Heart left ventricle (tissue), 16 donors: Measurements from ENCODE around the gene DPY19L3. TPM values are rescaled to one million over a fixed set of nuclear protein-coding genes. Genes with fewer than 3 reads are reported as not detected.

ENCODE experiments used
- ATAC-seq, 4 donors: fragments of 200-7000 bp; cut with Tn5 transposase; one replicate each; pipeline ENCODE4 v1.9.1; 2020 to 2022; ENCODE audit warnings: moderate library complexity in 4 of 4, mild to moderate bottlenecking in 3 of 4, moderate number of reproducible peaks in 1 of 4
- DNase-seq, 5 donors: peaks; one replicate each; pipeline ENCODE4 v3.0.0-alpha.2; 2020
- H3K27ac ChIP-seq, 12 donors: fragments of 200-600 bp; sonication (generic) in 4 of 12; one replicate each; pipeline versions ENCODE4 v1.5.0 to v1.8.0; 2016 to 2022; ENCODE audit warnings: mild to moderate bottlenecking in 2 of 12
- H3K27me3 ChIP-seq, 9 donors: fragments of 200-600 bp; sonication (generic) in 2 of 9; one replicate each; pipeline versions ENCODE4 v1.5.1 to v1.8.0; 2016 to 2022; ENCODE audit warnings: mild to moderate bottlenecking in 3 of 9
- H3K36me3 ChIP-seq, 9 donors: fragments of 200-600 bp; sonication (generic) in 2 of 9; one replicate each; pipeline versions ENCODE4 v1.5.0 to v1.8.0; 2018 to 2022; ENCODE audit warnings: mild to moderate bottlenecking in 2 of 9
- H3K4me1 ChIP-seq, 12 donors: fragments of 200-600 bp; sonication (generic) in 4 of 12; one replicate each; pipeline versions ENCODE4 v1.5.0 to v1.8.0; 2016 to 2022; ENCODE audit warnings: mild to moderate bottlenecking in 3 of 12
- H3K4me3 ChIP-seq, 12 donors: fragments of 200-600 bp; sonication (generic) in 4 of 12; one replicate each; pipeline versions ENCODE4 v1.5.0 to v1.8.0; 2017 to 2022; ENCODE audit warnings: mild to moderate bottlenecking in 9 of 12, moderate library complexity in 4 of 12
- H3K9me3 ChIP-seq, 12 donors: fragments of 200-600 bp; sonication (generic) in 4 of 12; one replicate each; pipeline versions ENCODE4 v1.5.0 to v1.8.0; 2016 to 2022; ENCODE audit warnings: mild to moderate bottlenecking in 1 of 12
- CTCF ChIP-seq, 12 donors: fragments of 200-600 bp; sonication (generic) in 4 of 12; IDR thresholded peaks; one replicate each; pipeline versions ENCODE4 v1.5.0 to v1.8.0; 2018 to 2022; ENCODE audit warnings: antibody characterized with exemption in 12 of 12, mild to moderate bottlenecking in 5 of 12
- POLR2A ChIP-seq, 2 donors: fragments of 450-650 bp; IDR thresholded peaks; one replicate each; pipeline ENCODE4 v1.6.1; 2017; ENCODE audit warnings: antibody characterized with exemption in 2 of 2, mild to moderate bottlenecking in 2 of 2, moderate library complexity in 2 of 2
- WGBS, 4 donors: extraction: QIAGEN DNeasy Blood & Tissue Kit in 2 of 4; methylation state at CpG; one replicate each; pipeline versions ENCODE4 v1.1.5 to v1.1.7; 2013 to 2018; 5-methylcytosine and 5-hydroxymethylcytosine counted together
- intact Hi-C, 10 donors: fragments of 100-400 bp; cut with DNase I; formaldehyde crosslinking; loops; one replicate each; pipeline versions ENCODE4 v1.11.1 to v1.14.2; 2022
- polyA plus RNA-seq, 2 donors: library from polyadenylated mRNA; stranded (reverse); fragments of 200-250 nt; gene quantifications; one replicate each; pipeline ENCODE4 v1.2.3, GENCODE V29; 2013
- total RNA-seq, 9 donors: library from RNA; depleted of rRNA in 2 of 9; stranded (reverse); fragments of >200 nt in 2 of 9; fragmentation: NEBNext Ultra II Directional in 3 of 9; extraction: Animal tissue kit (Norgen Biotek cat#: 25700) in 3 of 9; gene quantifications; one replicate each; pipeline versions ENCODE4 v1.1.0 to v1.2.4, GENCODE V29; 2016 to 2023
- donor health status: ischemic (EF 13 %, LVEDD 7.1; RV severe dilation, severe dysfunction).
- donor health status: healthy with polysubstance abuse.
- donor health status: DM: no; HTN: yes; CAD: no.
- donor health status: DM: no; HTN: no; CAD: no.
- donor health status: ischemic (EF 25% LVEDD 6.9; RV normal size, moderate dysfunction).
- donor health status: ischemic (EF 25% LVEDD 5.7; RV mildly dilated, moderate dysfunction).
- donor health status: healthy.
- donor health status: DM: yes; HTN: yes; CAD: no.
- donor health status: ischemic (EF 35%, LVEDD 5.7; RV mildly dilated, moderate dysfunction).
- donor health status: nonischemic (EF 11% LVEDD 7.7; RV severe dilation, severe dysfunction).
- donor health status: DM: yes; HTN: yes; CAD: no.
- donor health status: PGD.
- donor health status: ischemic (EF 29% LVEDD 5.4; RV normal size, mild dysfunction).
- donor health status: nonischemic (EF 23%, LVEDD 6.1; RV moderate dilation, normal function).

The DPY19L3 gene
- total and polyA plus RNA-seq, 11 donors = 1.5 to 15.2 (median 5.3) TPM

- Histone ChIP-seq H3K36me3 (peaks cover 0 to 80% (median 65%) of the 10 kb centered on the region in 9 donors), H3K4me3 (no peak overlapping the region), H3K9me3 (no peaks in the 10 kb centered on the region), H3K27me3 (no peaks in the 10 kb centered on the region), H3K27ac (no peak overlapping the region), H3K4me1 (no peaks in the 10 kb centered on the region)
- intact Hi-C loops = no loop called here
- no peak for DNase-seq
- ATAC-seq = no peak
- WGBS, 4 donors = 95 to 97% (median 96%) methylated on average over 13 of the region's 13 CpGs
- TF ChIP-seq CTCF (IDR thresholded peaks at IDR 0.05) = no peak
- TF ChIP-seq POLR2A (IDR thresholded peaks at IDR 0.05) = no peak
These were observed 74.8 kb downstream of the DPY19L3 start for GRCh38 chr19:32480321-32480720.

GRCh38 chr19:32483574-32483973 is 78.0 kb downstream of the DPY19L3 start:
- H3K36me3 ChIP-seq = peaks cover 0 to 82% (median 70%) of the 10 kb centered on the region in 9 donors
- no peaks in the 10 kb centered on the region for H3K27me3 ChIP-seq
- no peaks in the 10 kb centered on the region for H3K4me1 ChIP-seq
- no peak for DNase-seq
- peaks cover 0 to 25% (median 3%) of the 10 kb centered on the region in 12 donors for H3K9me3 ChIP-seq
- TF ChIP-seq POLR2A (IDR thresholded peaks at IDR 0.05) (no peak), CTCF (IDR thresholded peaks at IDR 0.05) (no peak)
- no peak for ATAC-seq
- intact Hi-C loops = no loop called here
- H3K4me3 ChIP-seq = no peak overlapping the region
- WGBS, 4 donors = 87 to 91% (median 89%) methylated on average over 4 of the region's 4 CpGs
- no peak overlapping the region for H3K27ac ChIP-seq

- H3K4me3 ChIP-seq = no peak overlapping the region
- TF ChIP-seq POLR2A (IDR thresholded peaks at IDR 0.05) (no peak), CTCF (IDR thresholded peaks at IDR 0.05) (no peak)
- H3K27me3 ChIP-seq = no peaks in the 10 kb centered on the region
- H3K9me3 ChIP-seq = peaks cover 0 to 29% (median 3%) of the 10 kb centered on the region in 12 donors
- H3K27ac ChIP-seq = no peak overlapping the region
- peaks cover 0 to 25% (median 10%) of the 10 kb centered on the region in 9 donors for H3K36me3 ChIP-seq
- no peak for DNase-seq
- ATAC-seq = no peak
- intact Hi-C loops = no loop called here
- 93 to 100% (median 97%) methylated on average over 2 of the region's 2 CpGs for WGBS, 4 donors
- no peaks in the 10 kb centered on the region for H3K4me1 ChIP-seq
These were observed 84.4 kb downstream of the DPY19L3 start for GRCh38 chr19:32489971-32490370.

GRCh38 chr19:32497391-32497790 is 91.8 kb downstream of the DPY19L3 start:
- WGBS, 4 donors = 82 to 86% (median 83%) methylated on average over 9 of the region's 9 CpGs
- DNase-seq = no peak
- ATAC-seq = no peak

More at GRCh38 chr19:32497391-32497790, 91.8 kb downstream of the DPY19L3 start:
- Histone ChIP-seq H3K27me3 (peaks cover 0 to 3% (median 0%) of the 10 kb centered on the region in 9 donors), H3K9me3 (no peaks in the 10 kb centered on the region), H3K27ac (no peak overlapping the region), H3K4me1 (no peaks in the 10 kb centered on the region), H3K36me3 (no peaks in the 10 kb centered on the region), H3K4me3 (no peak overlapping the region)
- intact Hi-C loops = no loop called here
- no peak for TF ChIP-seq CTCF (IDR thresholded peaks at IDR 0.05)
